Measurements from ENCODE around the gene MCF2L2.

DNA sequence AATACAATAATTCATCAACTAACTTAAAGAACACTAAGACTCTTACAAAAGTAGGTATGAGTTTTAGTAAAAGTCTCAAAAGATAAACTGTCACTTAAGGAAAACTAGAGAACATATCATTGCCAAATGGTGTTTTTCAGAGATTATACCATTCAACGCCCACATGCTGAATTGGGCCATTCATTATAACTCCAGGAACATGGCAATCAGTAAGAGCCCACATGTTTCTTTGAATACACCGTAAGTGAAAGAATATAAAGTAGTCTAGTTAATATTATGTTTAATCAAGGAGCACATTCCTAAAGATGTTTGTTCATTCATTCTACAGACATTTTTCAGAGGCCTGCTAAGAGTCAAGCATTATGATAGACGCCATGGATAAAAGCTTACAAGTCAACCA, 152.5 kb downstream of the MCF2L2 start:
- no peak for TF ChIP-seq POLR2AphosphoS5 (IDR thresholded peaks at IDR 0.05; ENCODE audit: low read depth, low read length)
- TF ChIP-seq POLR2A (IDR thresholded peaks at IDR 0.05; ENCODE audit: low read depth, low read length): no peak
- no peak for TF ChIP-seq TAF1 (IDR thresholded peaks at IDR 0.05; ENCODE audit: borderline replicate concordance, low read depth, low read length)
